ENCODE results near the gene RASGEF1B. TPM values are rescaled to one million over a fixed set of nuclear protein-coding genes. Genes with fewer than 3 reads are reported as not detected.

Gene RASGEF1B
- total and polyA plus RNA-seq, 2 experiments from 2014 or later: 2.8 to 5.2 TPM

DNA sequence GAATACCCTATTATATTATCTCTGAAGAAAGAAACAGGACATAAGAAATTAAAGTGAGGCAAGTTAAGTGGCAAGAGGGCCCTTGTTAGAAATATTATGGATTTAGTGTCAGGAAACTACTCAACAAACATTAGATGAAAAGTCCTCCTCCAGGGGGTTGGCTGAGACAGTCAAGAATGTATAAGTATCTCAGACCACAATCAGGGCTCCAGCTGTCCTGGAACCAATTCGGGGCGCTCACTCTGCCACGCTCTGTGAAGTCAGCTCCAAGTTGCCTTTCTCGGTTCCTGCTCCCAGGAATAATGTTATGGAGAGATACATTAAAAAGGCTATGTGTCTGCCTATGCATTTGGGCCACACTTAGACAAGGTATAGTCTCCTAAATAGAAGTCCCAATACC, 73.3 kb downstream of the RASGEF1B start:
- peaks cover 4% of the 10 kb centered on the region for H3K4me1 Mint-ChIP-seq
- no peaks in the 10 kb centered on the region; the same call in 2 of the 3 replicates for H3K9me3 Mint-ChIP-seq
- no peak for TF ChIP-seq EZH2 (IDR thresholded peaks at IDR 0.05; ENCODE audit: low read depth, unreplicated experiment)
- no peak for TF ChIP-seq STAT1 (IDR thresholded peaks at IDR 0.05; ENCODE audit: unreplicated experiment)
- TF ChIP-seq EZH2phosphoT487 (IDR thresholded peaks at IDR 0.05; ENCODE audit: unreplicated experiment): no peak
- TF ChIP-seq NANOG (IDR thresholded peaks at IDR 0.05; ENCODE audit: borderline replicate concordance): no peak
- no peak for TF ChIP-seq CREB1 (CRISPR knock-in tag; IDR thresholded peaks at IDR 0.05; ENCODE audit: low read depth)
- TF ChIP-seq JUNB (IDR thresholded peaks at IDR 0.05; ENCODE audit: unreplicated experiment): no peak
- TF ChIP-seq, protein P1, sequence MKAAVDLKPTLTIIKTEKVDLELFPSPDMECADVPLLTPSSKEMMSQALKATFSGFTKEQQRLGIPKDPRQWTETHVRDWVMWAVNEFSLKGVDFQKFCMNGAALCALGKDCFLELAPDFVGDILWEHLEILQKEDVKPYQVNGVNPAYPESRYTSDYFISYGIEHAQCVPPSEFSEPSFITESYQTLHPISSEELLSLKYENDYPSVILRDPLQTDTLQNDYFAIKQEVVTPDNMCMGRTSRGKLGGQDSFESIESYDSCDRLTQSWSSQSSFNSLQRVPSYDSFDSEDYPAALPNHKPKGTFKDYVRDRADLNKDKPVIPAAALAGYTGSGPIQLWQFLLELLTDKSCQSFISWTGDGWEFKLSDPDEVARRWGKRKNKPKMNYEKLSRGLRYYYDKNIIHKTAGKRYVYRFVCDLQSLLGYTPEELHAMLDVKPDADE (IDR thresholded peaks at IDR 0.05): no peak
- TF ChIP-seq, protein P2, sequence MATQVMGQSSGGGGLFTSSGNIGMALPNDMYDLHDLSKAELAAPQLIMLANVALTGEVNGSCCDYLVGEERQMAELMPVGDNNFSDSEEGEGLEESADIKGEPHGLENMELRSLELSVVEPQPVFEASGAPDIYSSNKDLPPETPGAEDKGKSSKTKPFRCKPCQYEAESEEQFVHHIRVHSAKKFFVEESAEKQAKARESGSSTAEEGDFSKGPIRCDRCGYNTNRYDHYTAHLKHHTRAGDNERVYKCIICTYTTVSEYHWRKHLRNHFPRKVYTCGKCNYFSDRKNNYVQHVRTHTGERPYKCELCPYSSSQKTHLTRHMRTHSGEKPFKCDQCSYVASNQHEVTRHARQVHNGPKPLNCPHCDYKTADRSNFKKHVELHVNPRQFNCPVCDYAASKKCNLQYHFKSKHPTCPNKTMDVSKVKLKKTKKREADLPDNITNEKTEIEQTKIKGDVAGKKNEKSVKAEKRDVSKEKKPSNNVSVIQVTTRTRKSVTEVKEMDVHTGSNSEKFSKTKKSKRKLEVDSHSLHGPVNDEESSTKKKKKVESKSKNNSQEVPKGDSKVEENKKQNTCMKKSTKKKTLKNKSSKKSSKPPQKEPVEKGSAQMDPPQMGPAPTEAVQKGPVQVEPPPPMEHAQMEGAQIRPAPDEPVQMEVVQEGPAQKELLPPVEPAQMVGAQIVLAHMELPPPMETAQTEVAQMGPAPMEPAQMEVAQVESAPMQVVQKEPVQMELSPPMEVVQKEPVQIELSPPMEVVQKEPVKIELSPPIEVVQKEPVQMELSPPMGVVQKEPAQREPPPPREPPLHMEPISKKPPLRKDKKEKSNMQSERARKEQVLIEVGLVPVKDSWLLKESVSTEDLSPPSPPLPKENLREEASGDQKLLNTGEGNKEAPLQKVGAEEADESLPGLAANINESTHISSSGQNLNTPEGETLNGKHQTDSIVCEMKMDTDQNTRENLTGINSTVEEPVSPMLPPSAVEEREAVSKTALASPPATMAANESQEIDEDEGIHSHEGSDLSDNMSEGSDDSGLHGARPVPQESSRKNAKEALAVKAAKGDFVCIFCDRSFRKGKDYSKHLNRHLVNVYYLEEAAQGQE (IDR thresholded peaks at IDR 0.05; ENCODE audit: unreplicated experiment): no peak
- TF ChIP-seq, protein P3, sequence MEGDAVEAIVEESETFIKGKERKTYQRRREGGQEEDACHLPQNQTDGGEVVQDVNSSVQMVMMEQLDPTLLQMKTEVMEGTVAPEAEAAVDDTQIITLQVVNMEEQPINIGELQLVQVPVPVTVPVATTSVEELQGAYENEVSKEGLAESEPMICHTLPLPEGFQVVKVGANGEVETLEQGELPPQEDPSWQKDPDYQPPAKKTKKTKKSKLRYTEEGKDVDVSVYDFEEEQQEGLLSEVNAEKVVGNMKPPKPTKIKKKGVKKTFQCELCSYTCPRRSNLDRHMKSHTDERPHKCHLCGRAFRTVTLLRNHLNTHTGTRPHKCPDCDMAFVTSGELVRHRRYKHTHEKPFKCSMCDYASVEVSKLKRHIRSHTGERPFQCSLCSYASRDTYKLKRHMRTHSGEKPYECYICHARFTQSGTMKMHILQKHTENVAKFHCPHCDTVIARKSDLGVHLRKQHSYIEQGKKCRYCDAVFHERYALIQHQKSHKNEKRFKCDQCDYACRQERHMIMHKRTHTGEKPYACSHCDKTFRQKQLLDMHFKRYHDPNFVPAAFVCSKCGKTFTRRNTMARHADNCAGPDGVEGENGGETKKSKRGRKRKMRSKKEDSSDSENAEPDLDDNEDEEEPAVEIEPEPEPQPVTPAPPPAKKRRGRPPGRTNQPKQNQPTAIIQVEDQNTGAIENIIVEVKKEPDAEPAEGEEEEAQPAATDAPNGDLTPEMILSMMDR (conservative IDR thresholded peaks at IDR 0.05; ENCODE audit: low read depth in 2 of 2): no peak
- no peak for TF ChIP-seq ZNF114 (CRISPR knock-in tag; IDR thresholded peaks at IDR 0.05)
- TF ChIP-seq, protein P4, sequence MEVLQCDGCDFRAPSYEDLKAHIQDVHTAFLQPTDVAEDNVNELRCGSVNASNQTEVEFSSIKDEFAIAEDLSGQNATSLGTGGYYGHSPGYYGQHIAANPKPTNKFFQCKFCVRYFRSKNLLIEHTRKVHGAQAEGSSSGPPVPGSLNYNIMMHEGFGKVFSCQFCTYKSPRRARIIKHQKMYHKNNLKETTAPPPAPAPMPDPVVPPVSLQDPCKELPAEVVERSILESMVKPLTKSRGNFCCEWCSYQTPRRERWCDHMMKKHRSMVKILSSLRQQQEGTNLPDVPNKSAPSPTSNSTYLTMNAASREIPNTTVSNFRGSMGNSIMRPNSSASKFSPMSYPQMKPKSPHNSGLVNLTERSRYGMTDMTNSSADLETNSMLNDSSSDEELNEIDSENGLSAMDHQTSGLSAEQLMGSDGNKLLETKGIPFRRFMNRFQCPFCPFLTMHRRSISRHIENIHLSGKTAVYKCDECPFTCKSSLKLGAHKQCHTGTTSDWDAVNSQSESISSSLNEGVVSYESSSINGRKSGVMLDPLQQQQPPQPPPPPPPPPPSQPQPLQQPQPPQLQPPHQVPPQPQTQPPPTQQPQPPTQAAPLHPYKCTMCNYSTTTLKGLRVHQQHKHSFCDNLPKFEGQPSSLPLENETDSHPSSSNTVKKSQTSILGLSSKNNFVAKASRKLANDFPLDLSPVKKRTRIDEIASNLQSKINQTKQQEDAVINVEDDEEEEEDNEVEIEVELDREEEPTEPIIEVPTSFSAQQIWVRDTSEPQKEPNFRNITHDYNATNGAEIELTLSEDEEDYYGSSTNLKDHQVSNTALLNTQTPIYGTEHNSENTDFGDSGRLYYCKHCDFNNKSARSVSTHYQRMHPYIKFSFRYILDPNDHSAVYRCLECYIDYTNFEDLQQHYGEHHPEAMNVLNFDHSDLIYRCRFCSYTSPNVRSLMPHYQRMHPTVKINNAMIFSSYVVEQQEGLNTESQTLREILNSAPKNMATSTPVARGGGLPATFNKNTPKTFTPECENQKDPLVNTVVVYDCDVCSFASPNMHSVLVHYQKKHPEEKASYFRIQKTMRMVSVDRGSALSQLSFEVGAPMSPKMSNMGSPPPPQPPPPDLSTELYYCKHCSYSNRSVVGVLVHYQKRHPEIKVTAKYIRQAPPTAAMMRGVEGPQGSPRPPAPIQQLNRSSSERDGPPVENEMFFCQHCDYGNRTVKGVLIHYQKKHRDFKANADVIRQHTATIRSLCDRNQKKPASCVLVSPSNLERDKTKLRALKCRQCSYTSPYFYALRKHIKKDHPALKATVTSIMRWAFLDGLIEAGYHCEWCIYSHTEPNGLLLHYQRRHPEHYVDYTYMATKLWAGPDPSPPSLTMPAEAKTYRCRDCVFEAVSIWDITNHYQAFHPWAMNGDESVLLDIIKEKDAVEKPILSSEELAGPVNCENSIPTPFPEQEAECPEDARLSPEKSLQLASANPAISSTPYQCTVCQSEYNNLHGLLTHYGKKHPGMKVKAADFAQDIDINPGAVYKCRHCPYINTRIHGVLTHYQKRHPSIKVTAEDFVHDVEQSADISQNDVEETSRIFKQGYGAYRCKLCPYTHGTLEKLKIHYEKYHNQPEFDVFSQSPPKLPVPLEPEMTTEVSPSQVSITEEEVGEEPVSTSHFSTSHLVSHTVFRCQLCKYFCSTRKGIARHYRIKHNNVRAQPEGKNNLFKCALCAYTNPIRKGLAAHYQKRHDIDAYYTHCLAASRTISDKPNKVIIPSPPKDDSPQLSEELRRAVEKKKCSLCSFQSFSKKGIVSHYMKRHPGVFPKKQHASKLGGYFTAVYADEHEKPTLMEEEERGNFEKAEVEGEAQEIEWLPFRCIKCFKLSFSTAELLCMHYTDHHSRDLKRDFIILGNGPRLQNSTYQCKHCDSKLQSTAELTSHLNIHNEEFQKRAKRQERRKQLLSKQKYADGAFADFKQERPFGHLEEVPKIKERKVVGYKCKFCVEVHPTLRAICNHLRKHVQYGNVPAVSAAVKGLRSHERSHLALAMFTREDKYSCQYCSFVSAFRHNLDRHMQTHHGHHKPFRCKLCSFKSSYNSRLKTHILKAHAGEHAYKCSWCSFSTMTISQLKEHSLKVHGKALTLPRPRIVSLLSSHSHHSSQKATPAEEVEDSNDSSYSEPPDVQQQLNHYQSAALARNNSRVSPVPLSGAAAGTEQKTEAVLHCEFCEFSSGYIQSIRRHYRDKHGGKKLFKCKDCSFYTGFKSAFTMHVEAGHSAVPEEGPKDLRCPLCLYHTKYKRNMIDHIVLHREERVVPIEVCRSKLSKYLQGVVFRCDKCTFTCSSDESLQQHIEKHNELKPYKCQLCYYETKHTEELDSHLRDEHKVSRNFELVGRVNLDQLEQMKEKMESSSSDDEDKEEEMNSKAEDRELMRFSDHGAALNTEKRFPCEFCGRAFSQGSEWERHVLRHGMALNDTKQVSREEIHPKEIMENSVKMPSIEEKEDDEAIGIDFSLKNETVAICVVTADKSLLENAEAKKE (CRISPR knock-in tag; IDR thresholded peaks at IDR 0.05): no peak
- TF ChIP-seq POLR2AphosphoS5 (IDR thresholded peaks at IDR 0.05; ENCODE audit: low read depth): no peak
- TF ChIP-seq ZNF331 (CRISPR knock-in tag; IDR thresholded peaks at IDR 0.05; ENCODE audit: low read depth): no peak
- Histone ChIP-seq H3K36me3 (ENCODE audit: insufficient read depth) (no peaks in the 10 kb centered on the region), H4K20me1 (replicated peaks; ENCODE audit: insufficient read depth) (no peaks in the 10 kb centered on the region), H3K9me2 (ENCODE audit: insufficient read depth) (no peaks in the 10 kb centered on the region), H3K4me1 (ENCODE audit: insufficient read depth) (no peaks in the 10 kb centered on the region), H3K27ac (ENCODE audit: low read depth) (no peak overlapping the region), H3K27me3 (ENCODE audit: insufficient read depth) (no peaks in the 10 kb centered on the region), H3K4me3 (no peak overlapping the region), H3K79me2 (replicated peaks; ENCODE audit: insufficient read depth) (no peaks in the 10 kb centered on the region), H2AFZ (no peak overlapping the region), H3K4me2 (no peak overlapping the region), H3F3A (replicated peaks; ENCODE audit: low read depth) (no peaks in the 10 kb centered on the region)
- no peak overlapping the region for H3K27ac Mint-ChIP-seq
- no peak for ATAC-seq
- no peak for DNase-seq (ENCODE audit: low spot score)
- H3K27me3 Mint-ChIP-seq (ENCODE audit: insufficient read depth, low read depth, poor library complexity): no peaks in the 10 kb centered on the region
- H3K36me3 Mint-ChIP-seq (ENCODE audit: low read depth): no peaks in the 10 kb centered on the region
- no peak overlapping the region for H3K4me3 Mint-ChIP-seq

All from GM23338 (cell line).